GM21529 (cell line): ENCODE measurements around the gene PRPF19.

ENCODE experiments used
- ATAC-seq: cut with Tn5 transposase; IDR thresholded peaks from one replicate; pipeline ENCODE4 v1.9.1; 2021; ENCODE audit not compliant: unreplicated experiment

PRPF19 gene

GRCh38 chr11:60938500-60938899 lies 32.1 kb upstream of the PRPF19 start:
- no peak for ATAC-seq

- no peak for ATAC-seq
Observed at GRCh38 chr11:60937811-60938210, 31.4 kb upstream of the PRPF19 start.

- no peak for ATAC-seq
Observed at GRCh38 chr11:60937144-60937527, 30.8 kb upstream of the PRPF19 start.

- no peak for ATAC-seq
Observed at GRCh38 chr11:60936467-60937143, 30.2 kb upstream of the PRPF19 start.

- no peak for ATAC-seq
Observed at GRCh38 chr11:60935676-60936442, 29.5 kb upstream of the PRPF19 start.

- no peak for ATAC-seq
Observed at GRCh38 chr11:60934790-60935605, 28.6 kb upstream of the PRPF19 start.

GRCh38 chr11:60934124-60934789 lies 27.9 kb upstream of the PRPF19 start:
- ATAC-seq, result no peak

- no peak for ATAC-seq
Observed at GRCh38 chr11:60933416-60934123, 27.2 kb upstream of the PRPF19 start.

- ATAC-seq, result no peak
Observed at GRCh38 chr11:60932605-60933356, 26.4 kb upstream of the PRPF19 start.

GRCh38 chr11:60931917-60932316 lies 25.5 kb upstream of the PRPF19 start:
- no peak for ATAC-seq

- ATAC-seq, result no peak
Observed at GRCh38 chr11:60930394-60930793, 24.0 kb upstream of the PRPF19 start.

- ATAC-seq, result no peak
Observed at GRCh38 chr11:60929764-60930163, 23.4 kb upstream of the PRPF19 start.

- no peak for ATAC-seq
Observed at GRCh38 chr11:60928563-60929001, 22.2 kb upstream of the PRPF19 start.

- ATAC-seq, result no peak
Observed at GRCh38 chr11:60927600-60927999, 21.2 kb upstream of the PRPF19 start.

GRCh38 chr11:60927061-60927592 lies 20.7 kb upstream of the PRPF19 start:
- no peak for ATAC-seq

- ATAC-seq, result no peak
Observed at GRCh38 chr11:60926500-60926899, 20.1 kb upstream of the PRPF19 start.

GRCh38 chr11:60925868-60926267 lies 19.5 kb upstream of the PRPF19 start:
- no peak for ATAC-seq

GRCh38 chr11:60924906-60925853 lies 18.8 kb upstream of the PRPF19 start:
- peak; percentile 18 for ATAC-seq
